H1 (cell line): Measurements from ENCODE around the gene P4HB.
A peak's percentile ranks its signal among the peaks of the same experiment; 100 is the strongest.

ENCODE experiments used
- CTCF ChIP-seq, 3 experiments: IDR thresholded peaks; 1 replicate in 2 of 3; 2 replicates in 1 of 3; pipeline versions ENCODE4 v1.5.1 to v1.6.1; 2011; ENCODE audit warnings: low read length in 3 of 3, mild to moderate bottlenecking in 3 of 3, inconsistent platforms in 2 of 3, low read depth in 1 of 3, moderate library complexity in 1 of 3; ENCODE audit not compliant: insufficient read depth in 1 of 3; ENCODE audit errors: control extremely low read depth in 1 of 3
- JUND ChIP-seq: IDR thresholded peaks from 2 replicates; pipeline ENCODE4 v1.6.1; 2011; ENCODE audit warnings: mild to moderate bottlenecking, improper control_type of control experiment, low read length
- POLR2A ChIP-seq, 2 experiments: IDR thresholded peaks; 1 replicate in 1 of 2; 2 replicates in 1 of 2; pipeline ENCODE4 v1.6.1; 2011; ENCODE audit warnings: low read depth in 2 of 2, low read length in 2 of 2, mild to moderate bottlenecking in 2 of 2; ENCODE audit errors: control extremely low read depth in 1 of 2
- SUZ12 ChIP-seq: fragments of 200-600 bp; sonication (generic); IDR thresholded peaks from 2 replicates; pipeline ENCODE4 v1.6.1; 2012; ENCODE audit warnings: mild to moderate bottlenecking, inconsistent platforms, low read length, moderate library complexity, mixed read lengths

GRCh38 chr17:81888988-81889595 is 28.8 kb upstream of the P4HB start:
- TF ChIP-seq JUND (no peak), CTCF (IDR thresholded peaks at IDR 0.05; ENCODE audit: control extremely low read depth in 1 of 3, insufficient read depth in 1 of 3, low read depth in 1 of 3, low read length in 3 of 3) (no peak), POLR2A (IDR thresholded peaks at IDR 0.05; ENCODE audit: control extremely low read depth in 1 of 2, low read depth in 2 of 2, low read length in 2 of 2) (peak in 1 of 2 experiments; percentile 19; a peak in 1 of 3 replicates), SUZ12 (no peak)
